HG03558 (cell line): ENCODE results near the gene ZNF14.
"Not testable (repeated sequence)": the region's sequence is repeated elsewhere in the genome, so short reads cannot be mapped to it uniquely, and the experiment has no call there.

Source experiments
- ATAC-seq: cut with Tn5 transposase; IDR thresholded peaks from one replicate; pipeline ENCODE4 v1.9.1; 2021; ENCODE audit warnings: moderate number of reproducible peaks; ENCODE audit not compliant: unreplicated experiment; ENCODE audit errors: extremely low read depth

Gene ZNF14

DNA sequence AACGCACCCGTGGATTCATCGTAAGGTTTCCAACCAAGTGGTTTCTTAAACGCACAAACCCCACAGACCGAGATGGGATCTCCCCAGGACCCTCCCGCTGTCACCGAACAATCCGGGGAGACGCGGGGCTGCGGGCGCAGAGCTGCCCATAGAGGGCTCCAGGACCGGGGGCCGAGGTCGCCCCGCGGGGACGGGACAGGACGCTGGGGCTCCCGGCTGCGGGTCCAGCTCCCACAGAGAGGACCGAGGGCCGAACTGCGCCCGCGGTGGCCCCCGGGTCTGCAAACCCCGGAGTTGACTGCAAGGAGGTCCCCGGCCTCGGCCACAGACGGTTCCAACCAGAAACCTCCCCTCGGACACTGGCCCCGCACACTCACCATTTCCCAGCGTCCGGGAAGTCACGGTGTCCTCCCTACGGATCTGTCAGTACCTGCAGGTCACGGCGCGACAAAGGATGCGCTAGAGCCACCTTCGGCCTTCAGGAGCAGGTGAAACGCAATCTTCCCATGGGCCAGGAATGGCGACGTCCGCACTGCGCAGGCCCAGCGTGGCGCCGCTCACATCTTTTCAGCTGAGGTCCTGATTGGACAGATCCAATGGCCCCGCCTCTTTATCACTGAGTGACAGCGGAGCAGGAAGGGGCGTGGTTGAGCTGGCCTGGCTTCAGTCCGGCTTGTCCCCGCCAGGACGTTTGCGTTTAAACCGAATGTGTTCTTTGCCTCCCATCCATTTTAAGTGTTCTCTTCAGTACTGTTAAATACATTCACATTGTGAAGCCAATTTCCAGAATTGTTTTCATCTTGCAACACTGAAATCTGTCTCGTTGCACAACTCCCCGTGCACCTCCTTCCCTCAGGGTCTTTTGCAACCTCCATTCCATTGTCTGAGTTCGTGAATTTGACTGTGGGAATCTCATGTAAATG is at the start of gene ZNF14:
ZNF14 (minus strand) TSS at position 534 of the 923 bp plus-strand sequence; CDS start at position 380, 154 bp downstream.
- ATAC-seq = peak; percentile 97

DNA sequence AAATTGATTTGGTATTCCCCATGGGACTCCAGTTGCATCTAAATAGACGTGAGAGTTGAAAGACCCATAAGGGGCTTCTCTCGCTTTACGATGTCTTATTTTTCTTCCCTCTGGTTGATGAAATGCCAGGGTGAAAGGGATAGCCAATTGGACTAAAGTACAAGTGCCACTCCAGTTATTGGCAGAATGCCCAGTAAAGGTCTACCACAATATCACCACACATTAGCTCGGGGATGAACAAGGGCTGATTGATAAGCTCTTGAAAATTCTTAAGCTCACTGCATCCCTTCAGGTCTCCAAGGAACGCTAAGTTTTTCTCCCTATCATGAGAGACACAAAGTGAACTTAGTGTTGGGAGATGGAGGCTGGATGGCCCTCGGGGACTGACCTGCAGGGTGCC is 48.9 kb upstream of the ZNF14 start:
- ATAC-seq = not testable (repeated sequence)

DNA sequence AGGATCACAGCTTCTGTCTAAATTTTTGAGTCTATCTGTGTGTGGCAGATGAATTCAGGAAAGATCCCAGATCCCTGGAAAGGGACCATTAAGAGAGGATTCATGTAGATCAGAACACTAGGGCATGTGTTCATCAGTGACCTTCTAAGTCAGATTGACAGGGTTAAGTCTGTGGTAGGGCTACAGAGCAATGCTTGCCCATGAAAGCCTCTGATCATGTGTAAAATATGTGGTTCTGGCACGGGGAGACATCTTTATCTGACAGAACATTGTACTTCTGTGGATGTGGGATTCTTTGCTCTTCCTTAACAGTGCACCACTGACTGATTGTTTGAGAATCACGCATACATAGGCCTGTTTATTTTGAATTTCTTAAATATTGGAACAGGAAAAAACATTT is 45.8 kb upstream of the ZNF14 start:
- no peak for ATAC-seq

DNA sequence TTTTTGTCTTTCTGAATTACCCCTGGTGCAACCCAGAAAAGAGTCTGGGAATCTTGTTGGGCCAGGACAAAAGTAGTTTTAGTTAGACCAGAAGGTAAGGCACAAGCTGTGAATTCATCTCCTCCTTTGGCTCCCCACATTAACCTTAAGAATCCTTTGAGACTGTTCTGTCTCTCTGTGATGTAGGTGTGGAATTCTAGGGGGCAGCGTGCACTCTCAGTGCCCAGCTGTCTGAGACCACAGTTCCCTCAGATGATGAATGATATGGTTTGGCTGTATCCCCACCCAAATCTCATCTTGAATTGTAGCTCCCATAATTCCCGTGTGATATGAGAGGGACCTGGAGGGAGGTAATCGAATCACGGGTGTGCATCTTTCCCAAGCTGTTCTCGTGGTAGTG is 44.8 kb upstream of the ZNF14 start:
- no peak for ATAC-seq

DNA sequence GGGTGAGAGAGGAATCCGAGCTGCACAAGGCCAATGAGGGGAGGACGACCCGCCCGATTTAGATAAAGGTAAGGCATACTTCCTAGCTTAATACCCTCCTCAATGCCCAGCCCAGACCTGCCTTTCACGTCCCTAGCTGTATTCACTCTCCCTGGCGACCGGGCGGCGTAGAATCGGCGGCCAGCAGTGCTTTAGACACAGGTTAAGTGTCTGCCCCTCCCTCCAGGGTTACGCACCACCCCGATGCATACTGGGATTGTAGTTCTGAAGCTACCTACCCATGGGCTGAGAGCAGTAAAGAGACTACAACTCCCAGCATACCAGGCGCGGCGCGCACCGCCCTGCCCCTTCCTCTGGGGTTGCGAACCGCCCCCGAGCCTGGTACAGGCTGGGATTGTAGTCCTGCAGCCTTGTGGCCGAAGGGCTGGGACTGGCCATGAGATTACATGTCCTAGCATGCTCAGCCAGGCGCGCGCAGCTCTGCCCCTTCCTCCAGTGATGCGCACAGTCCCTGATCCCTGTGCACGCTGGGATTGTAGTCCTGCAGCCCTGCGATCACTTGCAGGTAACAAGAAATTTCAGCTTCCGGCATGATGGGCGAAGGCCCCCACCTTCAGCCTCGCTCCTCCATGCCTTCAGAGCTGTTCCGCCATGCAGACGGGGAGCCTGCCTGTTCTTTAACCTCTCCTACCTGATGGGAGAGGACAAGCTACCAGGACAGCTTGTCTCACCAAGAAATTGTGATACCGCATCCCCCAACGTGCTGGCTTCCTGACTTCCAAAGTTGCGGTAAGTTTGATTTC is 43.5 kb upstream of the ZNF14 start:
- peak; percentile 91 for ATAC-seq

DNA sequence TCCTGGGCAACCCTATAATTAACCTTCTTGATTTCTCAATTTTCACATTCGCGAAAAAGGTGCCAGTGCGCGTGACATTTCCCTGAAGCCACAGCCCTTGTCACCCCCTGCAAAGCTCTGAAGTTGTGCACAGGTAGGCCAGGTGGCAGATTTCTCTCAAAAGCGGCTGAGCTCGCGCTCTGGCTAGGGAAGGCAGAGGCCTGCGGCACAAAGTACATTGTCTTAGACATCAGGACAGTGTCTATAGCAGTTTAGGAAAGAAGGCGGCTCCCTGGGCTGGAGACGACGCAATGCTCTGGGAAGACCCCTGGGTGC is 42.9 kb upstream of the ZNF14 start:
- no peak for ATAC-seq

DNA sequence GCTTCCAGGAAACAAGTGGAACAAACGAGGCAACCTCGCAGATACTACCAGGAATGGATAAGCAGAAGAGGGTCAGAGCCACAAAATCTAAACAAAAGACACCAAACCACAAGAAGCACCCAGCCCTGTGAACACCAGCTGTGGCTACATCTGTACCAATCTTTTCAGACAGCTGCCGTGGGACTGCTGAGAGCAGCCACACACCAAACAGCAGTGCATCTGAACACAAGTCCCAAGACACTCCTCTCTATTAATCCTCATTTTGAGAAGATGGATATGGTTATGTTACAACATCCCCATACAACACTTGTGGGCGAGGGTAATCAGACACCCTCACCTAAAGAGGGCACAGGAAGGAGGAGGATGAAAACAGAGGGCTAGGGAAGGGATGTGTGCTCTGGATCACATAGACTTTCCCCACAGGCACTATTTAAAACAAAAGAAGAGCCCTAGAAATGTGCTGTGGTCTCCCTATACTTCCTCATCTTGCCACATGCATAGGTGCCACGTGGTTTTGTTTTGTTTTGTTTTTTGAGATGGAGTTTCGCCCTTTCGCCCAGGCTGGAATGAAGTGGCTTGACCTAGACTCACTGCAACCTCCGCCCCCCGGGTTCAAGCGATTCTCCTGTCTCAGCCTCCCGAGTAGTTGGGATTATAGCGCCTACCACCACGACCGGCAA is 41.6 kb upstream of the ZNF14 start:
- no peak for ATAC-seq

DNA sequence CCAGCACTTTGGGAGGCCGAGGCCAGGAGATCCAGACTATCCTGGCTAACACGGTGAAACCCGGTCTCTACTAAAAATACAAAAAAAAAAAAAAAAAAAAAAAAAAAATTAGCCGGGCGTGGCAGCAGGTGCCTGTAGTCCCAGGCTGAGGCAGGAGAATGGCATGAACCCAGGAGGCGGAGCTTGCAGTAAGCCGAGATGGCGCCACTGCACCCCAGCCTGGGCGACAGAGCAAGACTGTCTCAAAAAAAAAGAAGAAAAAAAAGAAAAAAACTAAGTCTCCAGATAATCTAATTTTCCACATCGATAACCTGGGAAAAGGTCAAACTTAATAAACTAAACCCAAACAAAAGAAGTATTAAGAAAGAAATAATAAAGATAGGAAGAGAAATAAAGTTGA is 39.1 kb upstream of the ZNF14 start:
- ATAC-seq = not testable (repeated sequence)

DNA sequence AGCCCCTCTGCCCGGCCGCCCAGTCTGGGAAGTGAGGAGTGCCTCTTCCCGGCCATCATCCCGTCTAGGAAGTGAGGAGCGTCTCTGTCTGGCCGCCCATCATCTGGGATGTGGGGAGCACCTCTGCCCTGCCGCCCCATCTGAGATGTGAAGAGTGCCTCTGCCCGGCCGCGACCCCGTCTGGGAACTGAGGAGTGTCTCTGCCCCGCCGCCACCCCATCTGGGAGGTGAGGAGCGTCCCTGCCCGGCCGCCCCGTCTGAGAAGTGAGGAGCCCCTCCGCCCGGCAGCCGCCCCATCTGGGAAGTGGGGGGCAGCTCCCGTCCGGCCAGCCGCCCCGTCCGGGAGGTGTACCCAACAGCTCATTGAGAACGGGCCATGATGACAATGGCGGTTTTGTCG is 37.1 kb upstream of the ZNF14 start:
- not testable (repeated sequence) for ATAC-seq

DNA sequence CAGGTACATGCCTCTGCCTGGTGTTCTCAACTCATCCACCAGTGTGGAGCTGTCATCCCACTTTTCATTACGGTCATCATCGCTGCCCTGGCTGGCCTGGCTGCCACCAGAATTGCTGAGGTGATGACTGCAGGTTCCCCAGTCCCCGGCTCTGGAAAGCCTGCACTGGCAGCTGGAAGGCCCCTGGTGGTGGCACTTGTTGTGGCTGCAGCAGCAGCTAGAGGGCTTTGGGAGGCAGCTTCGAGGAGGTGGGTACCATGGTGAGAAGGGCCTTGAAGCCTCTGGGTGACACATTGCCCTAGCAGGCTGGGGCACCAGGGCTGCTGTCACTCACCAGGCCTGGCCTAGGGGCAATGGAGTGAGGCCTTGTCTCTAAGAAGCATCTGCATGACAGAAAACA is 25.3 kb upstream of the ZNF14 start:
- no peak for ATAC-seq

DNA sequence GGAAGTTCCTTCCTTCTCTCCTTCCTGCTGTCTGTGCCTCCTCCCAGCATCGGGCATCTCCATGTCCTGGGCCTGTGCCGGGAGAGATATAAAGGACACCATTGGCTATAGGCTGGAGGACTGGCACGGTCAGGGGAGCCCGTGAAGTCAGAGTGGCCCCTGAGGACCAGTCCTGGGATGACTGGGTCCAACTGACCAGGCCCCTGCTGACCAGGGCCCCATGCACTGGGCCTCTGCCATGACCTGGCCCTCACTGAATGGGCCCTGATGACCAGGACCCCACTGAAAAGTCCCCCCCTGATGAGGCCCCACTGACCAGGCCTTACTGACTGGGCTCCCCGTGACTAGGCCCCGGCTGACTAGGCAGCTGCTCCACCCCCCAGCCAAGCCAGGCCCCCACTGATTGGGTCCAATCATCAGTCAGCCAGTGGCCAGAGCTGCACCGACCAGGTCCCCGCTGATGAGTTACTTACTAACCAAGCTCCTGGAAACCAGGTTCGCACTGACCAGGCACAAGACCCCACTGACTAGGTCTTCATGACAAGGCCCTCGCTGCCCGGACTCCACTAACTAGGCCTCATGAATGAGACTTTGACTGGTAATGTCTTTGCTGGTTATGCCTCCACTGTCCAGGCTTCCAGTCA is 20.0 kb upstream of the ZNF14 start:
- no peak for ATAC-seq

DNA sequence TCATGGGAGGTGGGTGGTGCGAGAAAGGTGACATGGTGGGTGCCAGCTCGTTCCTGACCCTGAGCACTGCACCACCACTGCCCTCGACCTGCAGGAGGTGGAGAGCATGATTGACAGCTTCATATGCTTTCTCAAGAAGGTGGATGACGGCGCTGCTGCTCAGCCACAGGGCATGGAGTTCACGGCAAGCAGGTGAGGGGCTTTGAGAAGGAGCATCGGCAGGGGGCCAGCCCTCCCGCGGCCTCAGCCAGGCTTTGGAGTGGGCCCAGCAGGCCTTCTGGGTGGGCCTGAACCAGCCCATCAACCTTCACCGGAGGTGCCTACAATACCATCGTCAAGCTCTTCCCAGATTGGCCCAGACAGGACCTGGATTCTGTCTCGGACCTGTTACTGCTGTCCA is 18.9 kb upstream of the ZNF14 start:
- no peak for ATAC-seq

DNA sequence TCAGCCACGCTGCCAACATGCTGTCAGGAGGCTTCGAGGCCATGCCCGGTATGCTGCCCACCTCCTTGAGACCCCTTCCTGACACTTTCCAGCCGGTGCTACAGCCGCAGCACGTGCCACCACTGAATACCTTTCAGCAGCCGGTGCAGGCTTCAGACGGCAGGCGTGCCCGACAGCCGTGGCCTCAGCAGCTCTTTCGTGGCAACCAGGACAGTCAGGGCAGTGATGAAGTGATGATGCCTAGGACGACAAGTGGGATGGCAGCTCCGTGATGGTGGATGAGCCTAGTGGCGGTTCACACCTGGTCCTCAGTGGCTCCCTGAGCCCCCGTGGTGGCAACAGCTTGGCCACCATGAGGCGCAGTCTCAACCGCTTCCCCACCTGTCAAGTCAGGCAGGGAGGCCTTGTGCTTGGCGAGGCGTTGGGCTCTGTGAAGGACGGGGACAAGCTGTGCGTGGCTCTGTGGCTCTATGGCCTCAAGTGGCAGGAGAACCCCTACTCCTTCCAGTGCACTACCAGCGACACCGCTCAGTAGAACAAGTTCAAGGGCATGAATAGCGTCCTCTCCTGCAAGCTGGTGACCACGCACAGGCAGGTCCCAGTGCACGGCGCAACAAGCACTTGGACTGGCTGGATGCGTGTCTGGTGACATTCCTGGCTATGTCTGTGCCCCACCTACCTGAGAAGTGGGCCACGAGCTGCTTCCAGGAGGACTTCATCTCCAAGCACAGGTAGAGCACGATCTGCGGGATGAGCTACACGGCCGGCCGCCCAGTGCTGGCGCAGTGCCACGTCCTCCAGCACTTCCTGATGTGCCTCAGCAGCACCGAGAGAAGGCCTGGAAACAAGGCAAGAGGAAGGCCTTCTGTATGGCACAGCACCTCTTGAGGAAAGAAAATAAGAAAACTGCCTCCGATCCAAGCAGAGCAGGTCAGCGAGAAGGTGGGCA is 18.2 kb upstream of the ZNF14 start:
- no peak for ATAC-seq

DNA sequence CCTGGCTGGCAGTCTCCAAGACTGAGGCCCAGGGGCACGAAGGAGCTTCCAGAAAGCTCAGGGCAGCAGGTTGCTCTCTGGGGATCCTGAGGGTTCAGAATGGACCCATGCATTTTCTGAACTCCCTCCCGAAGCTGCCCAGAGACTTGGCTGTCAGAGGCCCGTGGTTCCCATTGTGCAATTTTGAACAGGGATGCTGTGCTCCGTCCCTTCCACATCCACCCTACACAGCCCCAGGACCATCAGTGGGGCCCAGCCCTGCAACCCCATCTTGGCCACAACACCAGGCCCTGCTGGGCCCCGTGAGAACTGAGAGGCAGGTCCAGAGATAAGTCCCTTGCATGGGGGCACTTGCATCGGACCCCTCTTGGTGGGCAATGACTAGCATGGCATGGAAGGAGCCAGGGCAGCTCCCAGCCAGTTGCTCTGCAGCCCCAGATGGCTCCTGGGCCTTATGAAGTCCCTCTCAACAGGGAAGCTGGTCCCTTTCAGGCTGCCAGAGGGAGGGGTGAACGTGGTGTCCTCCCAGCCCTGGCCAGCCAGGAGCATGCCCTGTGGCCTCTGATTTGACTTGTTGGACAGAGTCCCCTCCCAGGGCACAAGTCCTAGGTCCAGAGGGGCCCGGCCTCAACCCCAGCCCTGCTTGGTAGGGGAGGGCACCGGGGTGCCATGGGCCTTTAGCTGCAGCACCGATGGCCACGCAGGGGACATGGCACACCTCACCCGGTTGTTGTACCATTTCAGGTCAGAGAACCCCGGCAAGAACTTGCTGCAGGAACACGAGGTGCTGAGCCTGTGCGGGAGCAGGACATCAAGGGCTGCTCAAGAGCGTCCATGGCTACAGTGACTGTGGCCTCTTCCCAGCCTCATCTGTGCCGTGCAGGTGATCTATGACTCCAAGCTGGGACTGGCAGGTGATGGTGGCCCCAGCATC is 17.3 kb upstream of the ZNF14 start:
- ATAC-seq = no peak

DNA sequence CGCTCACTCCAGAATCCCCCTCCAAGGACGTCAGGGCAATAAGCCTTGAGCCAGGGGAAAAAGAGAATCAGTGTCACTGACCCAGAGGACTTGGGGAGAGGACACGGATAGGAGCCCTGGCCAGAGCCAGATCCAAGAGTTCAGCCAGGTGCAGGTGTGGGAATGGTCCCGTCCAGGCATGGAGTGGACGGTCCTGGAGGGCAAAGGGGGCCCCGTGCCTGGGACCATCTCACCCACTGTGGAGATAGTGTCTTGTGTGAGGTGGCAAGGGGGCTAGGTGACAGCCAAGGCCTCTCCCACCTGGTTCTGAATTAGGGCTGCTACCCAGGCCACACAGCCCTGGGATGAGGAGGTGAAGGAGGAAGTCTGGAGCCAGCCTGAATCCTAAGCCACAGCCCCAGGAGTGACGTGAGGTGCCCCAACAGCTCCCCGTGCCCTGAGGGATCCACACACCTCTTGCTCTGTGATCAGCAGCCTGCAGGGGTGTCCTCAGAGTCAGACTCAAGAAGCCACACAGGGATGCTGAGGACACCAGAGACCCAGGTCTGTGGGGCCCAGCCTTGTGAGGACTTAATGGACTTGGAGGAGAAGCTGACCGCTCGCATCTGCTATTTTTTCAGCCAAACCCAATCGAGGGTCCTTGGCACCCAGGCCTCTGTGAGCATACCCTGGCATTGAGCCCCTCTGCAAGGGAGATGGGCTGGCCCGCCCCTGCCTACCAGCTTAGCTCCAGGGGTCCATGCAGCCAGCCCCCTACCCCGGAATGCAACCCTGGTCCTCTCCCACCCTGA is 16.4 kb upstream of the ZNF14 start:
- ATAC-seq = no peak

DNA sequence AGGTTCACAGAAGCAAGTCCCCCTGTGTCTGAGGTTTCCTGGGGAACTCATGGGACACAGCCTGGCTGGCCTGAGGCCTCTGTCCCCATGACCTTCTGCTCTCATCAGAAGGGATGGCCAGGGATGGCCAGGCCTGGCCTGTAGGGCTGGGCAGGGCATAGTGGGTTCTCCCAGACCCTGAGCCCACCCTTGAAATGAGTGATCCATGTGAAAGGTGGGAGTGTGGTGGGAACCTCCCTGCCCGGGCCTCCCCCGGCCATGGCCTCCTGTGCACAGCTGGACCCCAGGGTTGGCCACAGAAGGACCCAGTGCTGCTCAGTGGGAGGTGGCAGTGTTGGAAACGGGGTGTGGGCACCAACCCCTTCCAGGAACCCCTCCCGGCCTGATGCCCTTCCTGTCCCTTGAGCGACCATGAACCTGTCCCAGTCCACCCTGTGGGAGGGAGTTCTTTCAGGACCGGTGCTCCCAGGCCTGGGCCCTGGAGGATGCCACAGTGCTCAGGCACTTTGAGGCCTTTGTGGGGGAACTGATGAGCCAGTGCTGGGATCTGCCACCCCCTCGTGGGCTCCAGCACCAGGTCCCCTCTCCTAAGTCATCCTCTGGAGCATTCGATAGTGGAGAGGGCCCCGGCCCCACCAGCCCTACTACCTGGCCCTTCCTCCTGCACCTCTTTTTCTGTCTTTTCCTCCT is 15.5 kb upstream of the ZNF14 start:
- no peak for ATAC-seq
